ENCODE results near the gene CCL20.

CCL20 gene

GRCh38 chr2:227799202-227799601, 14.4 kb upstream of the CCL20 start:
- DNase-seq (ENCODE audit: extremely low spot score, insufficient read length, low read depth) (no peak), FAIRE-seq (peak; percentile 33)

GRCh38 chr2:227802882-227803281, 10.8 kb upstream of the CCL20 start:
- no peak for FAIRE-seq
- no peak for DNase-seq (ENCODE audit: extremely low spot score, insufficient read length, low read depth)

DNA sequence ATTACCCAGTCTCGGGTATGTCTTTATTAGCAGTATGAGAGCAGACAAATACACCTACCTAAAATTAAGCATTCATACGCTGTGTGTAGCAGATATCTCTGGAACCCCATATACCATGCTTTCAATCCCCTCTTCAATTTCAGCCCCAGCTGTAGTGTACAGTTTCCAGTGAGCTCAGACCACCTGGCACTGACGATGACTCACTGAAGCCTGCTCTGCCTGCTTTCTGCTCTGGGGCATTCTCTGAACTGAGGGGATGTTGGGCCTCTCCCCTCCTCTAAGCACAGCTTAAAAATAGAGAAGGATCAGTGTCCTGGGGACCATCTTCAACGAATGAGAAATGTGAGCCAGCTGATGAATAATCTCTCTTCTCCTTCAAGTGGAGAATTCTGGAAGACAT, 8.7 kb upstream of the CCL20 start:
- FAIRE-seq: no peak
- no peak for DNase-seq (ENCODE audit: extremely low spot score, insufficient read length, low read depth)

- no peak for DNase-seq (ENCODE audit: extremely low spot score, insufficient read length, low read depth)
- no peak for FAIRE-seq
Observed at GRCh38 chr2:227805578-227805977, 8.1 kb upstream of the CCL20 start.

GRCh38 chr2:227808936-227809335, 4.7 kb upstream of the CCL20 start:
- DNase-seq (ENCODE audit: extremely low spot score, insufficient read length, low read depth): no peak
- no peak for FAIRE-seq

GRCh38 chr2:227812001-227812400, 1.6 kb upstream of the CCL20 start:
- no peak for DNase-seq (ENCODE audit: extremely low spot score, insufficient read length, low read depth)
- no peak for FAIRE-seq

DNA sequence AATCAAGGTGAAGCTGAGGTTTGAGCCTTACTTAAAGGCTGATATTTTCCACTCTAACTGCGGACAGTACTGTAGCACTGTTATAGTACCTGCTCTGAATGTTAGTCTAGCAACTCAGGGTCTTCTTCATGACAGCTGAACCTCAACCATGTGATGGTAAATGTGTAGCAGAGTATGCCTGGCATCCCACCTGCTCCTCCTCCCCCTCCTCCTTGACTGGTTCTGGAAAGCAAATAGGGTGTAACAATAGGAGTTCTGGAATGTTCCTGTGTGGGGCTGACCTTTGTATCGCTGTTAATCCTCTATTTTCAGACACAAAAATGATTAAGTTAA, 447 bp upstream of the CCL20 start:
- DNase-seq (ENCODE audit: extremely low spot score, insufficient read length, low read depth): no peak
- FAIRE-seq: no peak

DNA sequence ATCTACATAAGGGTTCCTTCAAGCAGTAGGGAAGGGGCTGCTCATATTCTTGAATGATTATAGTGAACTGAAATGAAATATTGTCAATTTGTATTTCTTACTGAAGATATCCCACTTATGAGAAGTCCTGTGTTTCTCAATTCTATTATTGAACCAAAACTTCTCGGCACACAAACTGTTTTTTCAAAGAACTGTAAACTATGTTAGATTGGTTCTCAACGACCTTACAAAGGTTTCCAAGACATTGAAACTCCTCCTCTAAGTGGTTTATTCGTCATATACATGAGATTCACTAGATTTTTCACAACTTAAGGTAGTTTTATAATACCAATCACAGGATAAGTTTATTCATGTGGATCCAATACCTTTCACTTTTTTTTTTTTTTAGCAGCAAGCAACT, 1.4 kb downstream of the CCL20 start:
- FAIRE-seq (no peak), DNase-seq (ENCODE audit: extremely low spot score, insufficient read length, low read depth) (no peak)

- DNase-seq (ENCODE audit: extremely low spot score, insufficient read length, low read depth) (no peak), FAIRE-seq (no peak)
Observed at GRCh38 chr2:227816507-227817294, 3.1 kb downstream of the CCL20 start.

- DNase-seq (ENCODE audit: extremely low spot score, insufficient read length, low read depth) (no peak), FAIRE-seq (no peak)
Observed at GRCh38 chr2:227817336-227817735, 3.7 kb downstream of the CCL20 start.

- FAIRE-seq (no peak), DNase-seq (ENCODE audit: extremely low spot score, insufficient read length, low read depth) (no peak)
Observed at GRCh38 chr2:227817850-227818674, 4.4 kb downstream of the CCL20 start.

- no peak for FAIRE-seq
- DNase-seq (ENCODE audit: extremely low spot score, insufficient read length, low read depth): no peak
Observed at GRCh38 chr2:227818675-227819397, 5.2 kb downstream of the CCL20 start.

- FAIRE-seq: no peak
- no peak for DNase-seq (ENCODE audit: extremely low spot score, insufficient read length, low read depth)
Observed at GRCh38 chr2:227819398-227819697, 5.7 kb downstream of the CCL20 start.

DNA sequence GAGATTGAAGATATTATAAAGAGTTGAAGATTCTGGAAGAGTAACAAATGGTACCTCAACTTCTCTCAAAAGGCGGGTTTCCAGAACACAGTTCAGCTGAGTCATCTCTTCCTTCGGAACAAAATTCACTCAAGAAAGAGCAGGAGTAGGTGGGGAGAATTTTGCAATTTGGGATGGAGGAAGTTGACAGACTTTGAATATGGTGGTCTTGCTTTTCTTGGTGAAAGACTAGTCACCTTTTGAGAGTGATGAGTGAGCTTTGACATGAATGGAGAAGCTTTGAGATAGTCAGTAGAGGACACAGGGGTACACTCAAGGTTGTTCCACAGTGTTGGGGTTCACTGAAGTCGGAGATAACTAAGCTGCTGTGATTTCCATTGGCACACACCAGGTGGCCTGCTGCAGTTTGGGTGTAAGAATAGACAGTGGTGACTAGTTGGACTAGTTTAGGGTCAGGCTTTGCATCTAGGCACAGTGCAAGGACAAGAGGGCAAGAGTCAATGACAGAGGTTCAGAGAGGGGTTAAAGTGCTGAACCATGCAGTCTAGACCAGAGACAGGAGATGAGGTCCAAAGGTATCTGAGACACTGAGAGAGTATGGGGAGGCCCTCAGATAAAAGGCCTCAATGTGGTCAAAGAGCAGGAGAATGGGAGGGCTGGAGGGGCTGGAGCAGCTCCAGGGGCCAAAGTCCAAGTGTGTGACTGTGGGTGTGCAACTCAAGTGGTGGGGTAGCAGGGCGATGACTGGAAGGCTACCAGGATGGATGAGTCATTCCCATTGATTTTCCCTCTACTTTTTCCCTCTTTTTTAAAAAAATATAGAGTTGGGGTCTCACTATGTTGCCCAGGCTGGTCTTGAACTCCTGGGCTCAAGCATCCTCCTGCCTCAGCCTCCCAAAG, 7.7 kb downstream of the CCL20 start:
- DNase-seq (ENCODE audit: extremely low spot score, insufficient read length, low read depth): no peak
- no peak for FAIRE-seq

GRCh38 chr2:227822416-227823003, 8.9 kb downstream of the CCL20 start:
- DNase-seq (ENCODE audit: extremely low spot score, insufficient read length, low read depth) (no peak), FAIRE-seq (no peak)

- FAIRE-seq (no peak), DNase-seq (ENCODE audit: extremely low spot score, insufficient read length, low read depth) (no peak)
Observed at GRCh38 chr2:227823922-227824321, 10.3 kb downstream of the CCL20 start.

DNA sequence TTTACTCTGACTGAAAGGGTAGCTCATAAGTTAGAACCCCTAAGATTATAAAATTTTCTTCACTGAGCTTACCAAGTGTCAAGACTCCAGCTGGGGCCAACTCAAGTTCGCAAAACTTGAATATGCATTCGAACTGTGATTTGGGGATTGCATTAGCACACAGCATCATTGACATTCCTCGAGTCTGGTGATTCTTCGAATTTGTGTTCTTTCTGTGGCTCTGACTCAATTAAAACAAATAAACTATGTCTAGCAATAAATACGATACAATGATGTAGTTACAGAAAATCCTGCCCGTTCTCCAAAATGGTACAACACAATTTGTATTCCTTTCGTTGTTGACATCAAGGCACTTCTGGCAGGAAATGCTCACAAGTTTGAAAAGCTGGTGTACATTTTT, 11.1 kb downstream of the CCL20 start:
- DNase-seq (ENCODE audit: extremely low spot score, insufficient read length, low read depth) (no peak), FAIRE-seq (no peak)

- FAIRE-seq (no peak), DNase-seq (ENCODE audit: extremely low spot score, insufficient read length, low read depth) (no peak)
Observed at GRCh38 chr2:227826019-227826521, 12.4 kb downstream of the CCL20 start.

DNA sequence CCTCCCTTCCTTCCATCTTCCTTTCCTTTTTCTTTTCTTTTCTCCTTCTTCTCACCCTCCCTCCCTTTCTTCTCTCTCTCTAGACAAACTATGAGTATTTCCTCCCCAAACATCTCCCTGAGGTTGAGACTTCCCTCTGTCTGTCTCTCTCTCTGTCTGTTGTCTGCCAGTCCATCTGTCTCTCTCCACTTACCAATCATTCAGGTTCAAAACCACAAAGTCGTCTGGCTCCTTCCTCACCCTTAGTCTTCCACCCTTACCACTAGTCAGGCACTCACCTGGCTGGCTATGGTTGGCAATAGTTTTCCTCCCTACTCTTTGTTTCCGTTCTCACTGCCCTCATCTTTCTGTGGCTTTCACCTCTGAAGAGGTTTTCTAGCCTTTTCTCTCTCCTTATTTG, 12.9 kb downstream of the CCL20 start:
- FAIRE-seq (no peak), DNase-seq (ENCODE audit: extremely low spot score, insufficient read length, low read depth) (no peak)

DNA sequence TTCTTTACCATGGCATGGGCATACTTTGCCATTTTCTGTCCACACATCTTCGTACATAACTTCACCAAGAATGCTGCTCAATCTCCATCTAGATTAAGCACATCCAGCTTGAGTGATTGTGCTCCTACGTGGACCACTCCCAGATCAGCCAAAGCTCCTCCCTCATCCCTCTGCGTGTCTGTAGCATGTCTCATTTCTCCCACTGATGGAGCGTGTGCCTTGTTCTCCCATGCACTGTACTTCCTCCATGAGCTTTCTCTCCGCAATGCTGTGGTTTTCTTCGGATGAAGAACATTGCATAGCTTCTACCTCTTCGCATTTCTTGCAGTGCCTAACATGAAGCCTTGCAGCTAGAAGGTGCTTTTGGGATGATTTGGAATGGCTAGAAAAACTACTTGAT, 13.5 kb downstream of the CCL20 start:
- DNase-seq (ENCODE audit: extremely low spot score, insufficient read length, low read depth): no peak
- no peak for FAIRE-seq
